Epithelial cell of esophagus (primary cell): Measurements from ENCODE around the gene DUSP16.
"Not testable (repeated sequence)": the region's sequence is repeated elsewhere in the genome, so short reads cannot be mapped to it uniquely, and the experiment has no call there.

ENCODE experiments used
- DNase-seq: peaks from one replicate; pipeline ENCODE4 v3.0.0; 2010; ENCODE audit warnings: low read depth
- H3K4me3 ChIP-seq: 2 replicates; pipeline ENCODE4 v1.5.1; 2011; ENCODE audit warnings: mild to moderate bottlenecking, low read length, control low read depth
- TF ChIP-seq, protein P1 (sequence below): IDR thresholded peaks from 2 replicates; pipeline ENCODE4 v1.5.1; 2011; ENCODE audit warnings: low read depth, mild to moderate bottlenecking, low read length, control low read depth, inconsistent platforms; ENCODE audit not compliant: insufficient read depth; ENCODE audit errors: missing control alignments

The DUSP16 gene

DNA sequence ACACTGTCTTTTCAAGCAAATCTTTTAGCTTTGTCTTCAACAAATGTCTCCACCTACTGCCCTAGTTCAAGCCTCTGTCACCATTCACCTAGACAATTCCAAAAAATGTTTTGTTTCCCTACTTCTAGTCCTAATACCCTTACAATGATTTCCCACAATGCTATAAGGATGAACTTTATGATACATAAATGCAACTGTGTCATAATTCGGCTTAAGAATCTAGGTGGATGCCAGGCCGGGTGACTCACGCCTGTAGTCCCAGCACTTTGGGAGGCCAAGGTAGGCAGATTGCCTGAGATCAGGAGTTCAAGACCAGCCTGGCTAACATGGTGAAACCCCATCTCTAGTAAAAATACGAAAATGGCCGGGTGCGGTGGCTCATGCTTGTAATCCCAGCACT, 28.3 kb upstream of the DUSP16 start:
- no peak overlapping the region for H3K4me3 ChIP-seq
- TF ChIP-seq, protein P1, sequence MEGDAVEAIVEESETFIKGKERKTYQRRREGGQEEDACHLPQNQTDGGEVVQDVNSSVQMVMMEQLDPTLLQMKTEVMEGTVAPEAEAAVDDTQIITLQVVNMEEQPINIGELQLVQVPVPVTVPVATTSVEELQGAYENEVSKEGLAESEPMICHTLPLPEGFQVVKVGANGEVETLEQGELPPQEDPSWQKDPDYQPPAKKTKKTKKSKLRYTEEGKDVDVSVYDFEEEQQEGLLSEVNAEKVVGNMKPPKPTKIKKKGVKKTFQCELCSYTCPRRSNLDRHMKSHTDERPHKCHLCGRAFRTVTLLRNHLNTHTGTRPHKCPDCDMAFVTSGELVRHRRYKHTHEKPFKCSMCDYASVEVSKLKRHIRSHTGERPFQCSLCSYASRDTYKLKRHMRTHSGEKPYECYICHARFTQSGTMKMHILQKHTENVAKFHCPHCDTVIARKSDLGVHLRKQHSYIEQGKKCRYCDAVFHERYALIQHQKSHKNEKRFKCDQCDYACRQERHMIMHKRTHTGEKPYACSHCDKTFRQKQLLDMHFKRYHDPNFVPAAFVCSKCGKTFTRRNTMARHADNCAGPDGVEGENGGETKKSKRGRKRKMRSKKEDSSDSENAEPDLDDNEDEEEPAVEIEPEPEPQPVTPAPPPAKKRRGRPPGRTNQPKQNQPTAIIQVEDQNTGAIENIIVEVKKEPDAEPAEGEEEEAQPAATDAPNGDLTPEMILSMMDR, result no peak
- DNase-seq, result peak; percentile 29

DNA sequence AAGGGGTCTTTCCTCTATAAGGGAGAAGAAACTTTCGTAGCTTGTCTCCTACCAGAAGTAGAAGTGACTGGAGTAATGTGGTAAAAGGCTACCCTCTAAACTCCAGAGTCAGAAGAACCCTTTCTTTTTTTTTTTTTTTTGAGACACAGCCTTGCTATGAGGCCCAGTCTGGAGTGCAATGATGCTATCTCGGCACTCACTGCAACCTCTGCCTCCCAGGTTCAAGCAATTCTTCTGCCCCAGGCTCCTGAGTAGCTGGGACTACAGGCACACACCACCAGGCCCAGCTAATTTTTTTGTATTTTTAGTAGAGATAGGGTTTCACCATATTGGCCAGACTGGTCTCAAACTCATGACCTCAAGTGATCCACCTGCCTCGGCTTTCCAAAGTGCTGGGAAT, 25.8 kb upstream of the DUSP16 start:
- H3K4me3 ChIP-seq, DNase-seq: not testable (repeated sequence)

DNA sequence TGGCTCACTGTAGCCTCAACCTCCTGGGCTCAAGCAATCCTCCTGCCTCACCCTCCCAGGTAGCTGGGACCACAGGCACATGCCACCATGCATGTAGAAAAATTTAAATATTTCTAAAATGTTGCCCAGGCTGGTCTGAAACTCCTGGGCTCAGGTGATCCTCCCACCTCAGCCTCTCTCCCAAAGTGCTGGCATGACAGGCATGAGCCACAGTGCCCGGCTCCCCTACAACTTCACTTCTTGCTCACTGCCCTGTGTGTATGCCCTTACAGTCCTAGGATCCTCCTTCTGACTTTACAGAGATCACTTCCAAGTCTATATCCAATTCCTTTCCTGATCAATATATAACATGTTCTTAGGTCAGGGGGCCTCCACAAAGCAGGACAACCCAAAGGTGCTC, 25.2 kb upstream of the DUSP16 start:
- TF ChIP-seq, protein P1, result no peak
- no peak for DNase-seq
- H3K4me3 ChIP-seq, result no peak overlapping the region

DNA sequence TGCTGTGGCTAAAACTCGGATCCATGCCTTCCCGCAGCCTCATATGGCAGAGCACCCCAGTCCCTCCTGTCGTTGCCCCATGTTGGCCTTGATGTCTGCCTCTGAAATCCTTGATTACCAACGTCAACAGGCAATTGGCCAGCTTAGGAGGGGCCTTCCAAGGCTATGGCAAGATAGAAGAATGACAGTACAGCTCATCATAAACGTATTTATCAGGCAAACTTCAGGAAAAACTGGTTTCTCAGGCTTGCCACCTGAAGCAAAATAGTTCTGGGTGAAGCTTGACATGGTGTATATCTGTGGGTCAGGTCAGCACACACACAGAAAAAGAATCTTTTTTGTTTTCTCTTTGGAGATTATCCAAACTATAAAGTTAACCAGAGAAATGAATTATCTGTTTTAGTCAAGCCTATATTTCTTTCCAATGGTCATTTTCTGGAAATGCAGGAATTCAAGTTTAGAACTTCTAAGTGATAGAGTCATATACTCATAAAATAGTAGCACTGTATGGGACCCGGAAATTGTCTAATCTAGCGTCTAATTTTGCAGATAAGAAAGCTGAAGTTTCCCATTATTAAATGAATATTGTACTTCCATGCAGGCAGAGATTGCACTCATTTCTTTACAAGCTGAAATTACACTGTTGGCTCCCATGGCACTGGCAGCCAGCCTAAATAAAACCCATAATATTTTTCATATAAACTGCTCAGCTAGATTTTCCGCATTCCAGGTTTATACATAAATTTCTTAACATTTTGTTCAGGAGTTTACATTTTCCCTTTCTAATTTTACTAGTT, 24.4 kb upstream of the DUSP16 start:
- peak; percentile 91 for DNase-seq
- no peak overlapping the region for H3K4me3 ChIP-seq
- TF ChIP-seq, protein P1, result no peak

DNA sequence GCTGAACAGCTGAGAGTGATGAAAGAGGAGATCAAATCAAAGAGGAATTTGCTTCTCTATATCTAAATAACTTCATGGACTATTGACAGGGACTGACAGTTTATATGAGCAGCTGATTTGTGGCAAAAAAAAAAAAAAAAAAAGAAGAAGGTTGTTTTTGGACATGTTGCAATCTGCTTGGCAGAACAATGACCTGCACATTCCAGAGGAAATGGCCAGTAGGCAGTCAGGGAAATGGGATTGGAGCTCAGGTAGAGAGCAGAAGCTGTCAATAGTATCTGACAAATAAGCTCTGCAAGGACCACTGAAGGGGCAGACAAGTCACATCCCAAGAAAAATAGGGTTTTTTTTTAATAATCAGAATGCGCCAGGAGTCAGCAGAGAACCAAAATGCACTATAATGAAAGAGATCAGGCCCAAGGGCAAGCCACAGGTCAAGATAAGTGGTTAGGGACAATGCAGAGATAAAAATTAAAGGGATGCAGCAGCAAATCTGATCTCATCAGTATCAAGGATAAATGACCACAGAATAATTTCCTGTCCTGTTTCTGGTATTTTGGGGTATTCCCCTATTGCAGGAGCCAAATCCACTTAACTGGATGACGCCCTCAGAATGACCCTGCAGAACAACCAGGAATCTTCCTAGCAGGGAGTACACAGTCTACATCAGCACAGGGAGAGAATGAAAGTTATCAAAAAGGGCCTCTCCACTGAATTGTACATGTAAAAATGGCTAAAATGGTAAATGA, 22.6 kb upstream of the DUSP16 start:
- no peak overlapping the region for H3K4me3 ChIP-seq
- DNase-seq, result peak; percentile 47
- TF ChIP-seq, protein P1, result no peak

DNA sequence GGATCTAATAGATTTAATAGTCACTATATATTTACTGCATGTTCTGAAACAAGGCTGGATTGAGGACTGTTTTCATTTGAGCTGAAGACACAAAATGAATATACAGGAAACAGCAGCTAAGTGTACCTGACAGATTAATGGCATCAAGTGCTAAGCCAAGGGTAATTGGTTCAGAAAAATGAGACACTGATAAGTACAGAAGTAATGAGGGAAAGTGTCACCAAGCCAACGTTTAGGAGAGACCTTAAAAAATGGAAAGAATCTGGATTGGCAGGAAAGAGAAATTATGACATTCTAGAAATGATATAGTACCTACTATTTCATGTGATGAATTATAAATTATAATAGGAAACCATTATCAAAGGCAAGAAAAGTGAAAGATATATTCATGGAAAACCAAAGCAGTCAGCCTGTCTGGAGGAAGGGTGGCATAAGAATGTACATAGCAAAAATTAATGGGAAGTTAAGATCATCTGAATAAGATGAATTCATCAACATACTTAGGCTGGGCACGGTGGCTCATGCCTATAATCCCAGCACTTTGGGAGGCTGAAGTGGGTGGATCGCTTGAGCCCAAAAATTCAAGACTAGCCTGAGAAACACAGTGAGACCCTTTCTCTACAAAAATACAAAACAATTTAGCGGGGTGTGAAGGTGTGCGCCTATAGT, 21.0 kb upstream of the DUSP16 start:
- DNase-seq, result no peak
- H3K4me3 ChIP-seq, result no peak overlapping the region
- TF ChIP-seq, protein P1, result no peak

DNA sequence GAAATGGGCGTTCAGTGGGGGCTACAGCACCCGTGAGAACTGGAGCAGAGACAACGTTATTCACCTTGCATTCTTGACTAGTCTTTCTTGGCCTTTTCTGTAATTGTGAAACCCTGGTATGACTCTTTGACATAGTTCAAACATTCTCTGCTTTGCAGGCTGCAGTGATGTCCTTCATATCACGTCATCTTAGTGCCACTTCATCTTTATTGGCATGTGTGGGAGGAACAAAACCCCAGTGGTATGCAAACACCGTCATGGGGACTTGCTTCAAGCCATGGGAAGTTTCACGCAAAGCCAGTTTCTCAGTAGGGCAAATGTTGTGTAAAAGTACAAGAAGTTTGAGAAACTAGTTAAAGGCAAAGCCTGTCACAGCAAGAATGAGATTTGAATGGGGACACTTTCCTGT, 20.2 kb upstream of the DUSP16 start:
- DNase-seq, result peak; percentile 88
- no peak overlapping the region for H3K4me3 ChIP-seq
- TF ChIP-seq, protein P1, result no peak
